COLO668 (cell line): ENCODE measurements around the gene KRT85.

Source experiments
- DNase-seq: peaks from one replicate; lab custom pipeline; 2025; ENCODE audit not compliant: unreplicated experiment; lab: John Stamatoyannopoulos, UW

The KRT85 gene

GRCh38 chr12:52369211-52369610, 1.9 kb upstream of the KRT85 start:
- DNase-seq, result no peak

- no peak for DNase-seq
Observed at GRCh38 chr12:52368508-52368907, 1.2 kb upstream of the KRT85 start.

GRCh38 chr12:52367876-52368275, 595 bp upstream of the KRT85 start:
- no peak for DNase-seq

DNA sequence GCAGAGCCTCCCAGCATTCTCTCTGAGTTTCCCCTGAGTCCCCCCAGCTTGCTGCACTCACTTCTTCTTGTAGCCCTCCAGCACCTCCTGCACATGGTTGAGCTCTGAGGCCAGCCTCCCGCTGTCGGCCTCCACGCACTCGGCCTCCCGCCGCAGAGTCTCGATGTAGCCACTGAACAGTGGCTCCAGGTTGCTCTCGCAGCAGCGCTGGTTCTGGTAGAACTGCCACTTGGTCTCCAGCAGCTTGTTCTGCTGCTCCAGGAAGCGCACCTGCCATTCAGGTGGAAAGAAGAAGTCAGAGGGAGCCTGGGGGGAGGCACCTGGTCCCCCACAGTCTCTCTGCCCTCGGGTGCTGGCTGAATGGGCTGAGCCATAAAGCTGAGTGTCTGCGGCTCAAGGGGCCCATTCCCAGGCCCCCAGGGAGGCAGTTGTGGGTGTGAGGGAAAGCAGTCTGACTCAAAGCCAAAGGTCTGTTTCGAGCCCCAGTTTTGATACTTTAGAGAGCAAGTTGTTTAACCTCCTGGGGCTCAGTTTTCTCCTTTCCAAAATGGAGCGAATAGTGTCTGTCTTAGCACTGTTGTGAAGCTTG, 2.3 kb downstream of the KRT85 start:
- no peak for DNase-seq

DNA sequence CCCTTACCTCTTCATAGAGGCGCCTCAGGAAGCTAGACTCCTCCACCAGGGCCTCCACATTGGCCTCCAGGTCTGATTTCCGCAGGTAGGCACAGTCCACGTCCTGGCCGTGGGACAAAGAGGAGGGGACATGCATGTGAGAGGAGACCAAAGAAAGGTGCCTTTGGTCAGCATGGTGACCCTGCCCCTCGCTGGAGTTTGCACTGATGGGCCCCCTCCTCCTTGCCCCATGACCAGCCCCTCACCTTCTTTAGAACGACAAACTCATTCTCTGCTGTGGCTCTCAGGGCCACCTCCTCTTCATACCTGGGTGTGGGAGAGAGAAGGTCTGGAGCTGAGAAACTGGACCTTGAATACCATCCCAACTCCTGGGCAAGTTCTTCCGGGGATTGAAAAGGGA, 3.2 kb downstream of the KRT85 start:
- DNase-seq, result no peak

DNA sequence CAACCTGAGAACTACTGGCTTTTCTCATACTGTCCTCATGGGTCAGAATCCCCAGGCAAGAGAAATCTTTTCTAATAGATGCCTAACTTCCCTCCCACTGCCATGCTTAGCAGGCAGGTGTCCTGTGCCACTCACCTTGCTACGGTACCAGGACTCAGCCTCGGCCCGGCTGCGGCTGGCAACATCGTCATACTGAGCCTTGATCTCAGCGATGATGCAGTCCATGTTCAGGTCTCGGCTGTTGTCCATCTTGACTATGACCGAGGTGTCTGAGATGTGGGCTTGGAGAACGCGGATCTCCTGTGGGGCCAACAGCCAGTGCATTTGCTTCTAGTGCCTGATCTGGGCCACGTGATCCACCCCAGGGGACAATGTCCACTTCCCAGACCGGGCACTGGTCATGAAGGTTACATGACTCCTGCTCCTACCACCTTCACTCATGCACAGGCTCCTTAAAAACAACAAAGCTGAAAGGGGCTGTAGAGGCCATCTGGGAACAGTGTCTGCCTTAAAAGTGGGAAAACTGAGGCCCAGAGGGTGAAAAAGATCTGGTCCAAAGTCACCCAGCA, 4.1 kb downstream of the KRT85 start:
- DNase-seq, result no peak

- DNase-seq, result no peak
Observed at GRCh38 chr12:52362118-52362726, 5.1 kb downstream of the KRT85 start.

DNA sequence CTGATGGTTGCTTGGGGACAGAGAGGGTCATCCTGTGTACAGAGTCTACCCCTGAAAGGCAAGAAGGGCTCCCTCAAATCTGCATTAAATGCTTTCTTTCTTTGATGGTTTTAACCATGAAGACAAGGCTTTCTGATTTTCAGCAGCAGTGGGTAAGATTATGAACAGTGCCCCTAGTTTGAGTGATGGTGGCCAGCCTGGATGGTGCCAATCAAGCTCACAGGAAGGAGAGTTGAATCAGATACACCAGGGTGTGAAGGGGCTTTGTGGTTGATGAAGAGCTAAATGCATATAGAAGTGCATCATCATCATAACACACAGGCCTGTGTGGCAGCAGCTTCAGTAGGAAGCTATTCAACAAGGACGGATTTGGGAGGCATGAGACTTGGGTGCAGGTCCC, 5.7 kb downstream of the KRT85 start:
- no peak for DNase-seq

DNA sequence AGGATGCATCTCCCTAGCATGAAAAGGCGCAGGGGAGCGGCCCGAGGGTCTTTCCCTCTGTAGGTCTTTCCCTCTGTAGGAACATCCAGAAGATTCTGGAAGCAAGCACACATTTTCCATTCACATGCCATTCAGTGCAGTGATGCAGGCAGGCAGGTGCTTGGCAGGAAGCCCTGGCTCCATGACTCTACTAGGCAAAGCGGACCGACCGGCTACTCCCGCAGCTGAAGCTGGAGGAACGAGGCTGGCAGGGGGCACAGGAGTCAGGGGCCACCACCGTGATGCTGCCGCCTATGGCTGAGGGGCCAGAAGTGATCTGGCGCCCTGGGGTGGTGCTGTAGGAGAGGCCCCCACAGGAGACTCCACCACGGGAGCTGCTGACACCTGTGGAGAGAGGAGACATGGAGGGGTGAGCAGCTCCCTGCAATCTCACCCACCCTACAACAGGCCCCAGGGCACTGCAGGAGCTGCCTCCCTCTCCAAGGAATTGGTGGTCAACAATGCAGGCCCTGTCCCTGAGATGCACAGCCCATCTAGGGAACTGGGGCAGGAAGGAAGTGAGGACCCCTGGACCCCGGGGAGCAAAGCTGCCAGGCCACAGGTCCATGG, 6.5 kb downstream of the KRT85 start:
- DNase-seq, result no peak

GRCh38 chr12:52360106-52360662, 7.1 kb downstream of the KRT85 start:
- DNase-seq, result no peak

GRCh38 chr12:52359621-52360061, 7.6 kb downstream of the KRT85 start:
- no peak for DNase-seq

- peak; percentile 12 for DNase-seq
Observed at GRCh38 chr12:52358575-52359350, 8.5 kb downstream of the KRT85 start.

GRCh38 chr12:52356762-52357580, 10.3 kb downstream of the KRT85 start:
- DNase-seq, result no peak

DNA sequence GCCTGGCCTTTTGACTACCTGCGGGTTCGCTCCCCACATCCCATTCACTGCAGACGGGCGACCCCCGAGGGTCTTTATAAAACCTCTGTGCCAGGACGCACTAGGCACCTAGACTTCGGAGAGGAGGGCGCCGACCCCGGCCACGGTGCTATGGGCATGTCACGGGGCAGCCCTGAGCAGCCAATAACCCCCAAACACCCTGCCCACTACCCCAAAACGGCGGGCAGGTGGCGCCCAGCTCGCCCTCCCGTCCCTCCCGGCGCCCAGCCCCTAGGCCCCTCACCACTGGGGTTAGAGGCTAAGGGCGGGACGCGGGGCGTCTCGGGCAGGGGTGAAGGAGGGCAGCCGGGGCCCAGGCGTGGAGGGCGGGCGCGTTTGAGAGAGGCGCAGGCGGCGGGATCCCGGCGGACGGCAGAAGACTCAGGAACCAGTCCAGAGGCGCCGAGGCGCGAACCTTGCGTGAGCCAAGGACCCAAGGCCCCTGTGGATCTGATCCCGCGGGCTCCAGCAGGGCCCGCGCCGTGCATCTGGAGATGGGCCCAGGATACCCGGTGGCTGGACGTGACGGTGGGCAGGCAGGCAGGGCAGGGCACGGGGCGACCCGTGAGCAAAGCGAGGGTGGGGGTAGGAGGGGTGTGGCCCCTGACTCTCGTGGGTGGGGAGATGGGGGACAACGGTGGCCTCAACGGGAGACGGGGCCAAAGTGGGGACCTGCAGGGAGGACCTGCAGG, 11.1 kb downstream of the KRT85 start:
- no peak for DNase-seq

- DNase-seq, result no peak
Observed at GRCh38 chr12:52355176-52355575, 12.1 kb downstream of the KRT85 start.

DNA sequence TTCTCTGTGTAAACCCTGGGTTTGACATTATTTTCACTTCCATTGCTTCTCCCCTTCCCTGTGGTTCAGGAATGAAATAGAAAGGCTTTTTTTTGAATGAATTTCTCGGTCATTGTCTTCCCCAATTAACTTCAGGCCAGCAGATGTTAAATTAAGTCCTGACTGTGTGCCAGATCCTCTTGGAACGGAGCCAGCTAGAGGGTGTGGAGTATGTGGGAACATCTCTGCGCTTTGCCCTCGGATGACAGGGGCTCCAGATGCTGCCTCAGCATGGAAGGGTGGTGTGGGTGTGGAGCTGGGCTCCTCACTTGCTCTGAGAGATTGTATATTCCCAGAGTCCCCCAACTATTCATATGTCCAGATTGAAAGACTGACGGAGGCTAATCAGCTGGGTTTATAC, 13.1 kb downstream of the KRT85 start:
- no peak for DNase-seq

DNA sequence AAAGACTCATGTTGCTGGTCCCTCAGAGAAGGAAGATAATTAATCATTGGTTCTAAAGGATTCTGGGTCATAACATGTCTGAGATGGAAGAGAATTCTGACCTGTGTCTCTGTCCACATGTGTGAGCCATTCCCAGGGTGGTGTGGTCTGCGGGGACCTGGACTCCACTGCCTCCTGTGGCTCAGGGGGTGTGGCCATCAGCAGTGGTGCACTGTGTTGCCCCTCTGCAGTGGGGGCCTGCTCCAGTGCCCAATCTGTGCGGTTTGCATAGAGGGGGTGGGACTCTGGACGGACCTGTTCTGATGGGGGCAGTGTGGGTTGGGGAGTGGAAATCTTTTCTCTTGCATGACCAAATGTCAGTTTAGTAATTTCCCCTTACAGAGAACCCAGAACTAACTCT, 13.5 kb downstream of the KRT85 start:
- no peak for DNase-seq

- DNase-seq, result no peak
Observed at GRCh38 chr12:52352951-52353350, 14.3 kb downstream of the KRT85 start.

DNA sequence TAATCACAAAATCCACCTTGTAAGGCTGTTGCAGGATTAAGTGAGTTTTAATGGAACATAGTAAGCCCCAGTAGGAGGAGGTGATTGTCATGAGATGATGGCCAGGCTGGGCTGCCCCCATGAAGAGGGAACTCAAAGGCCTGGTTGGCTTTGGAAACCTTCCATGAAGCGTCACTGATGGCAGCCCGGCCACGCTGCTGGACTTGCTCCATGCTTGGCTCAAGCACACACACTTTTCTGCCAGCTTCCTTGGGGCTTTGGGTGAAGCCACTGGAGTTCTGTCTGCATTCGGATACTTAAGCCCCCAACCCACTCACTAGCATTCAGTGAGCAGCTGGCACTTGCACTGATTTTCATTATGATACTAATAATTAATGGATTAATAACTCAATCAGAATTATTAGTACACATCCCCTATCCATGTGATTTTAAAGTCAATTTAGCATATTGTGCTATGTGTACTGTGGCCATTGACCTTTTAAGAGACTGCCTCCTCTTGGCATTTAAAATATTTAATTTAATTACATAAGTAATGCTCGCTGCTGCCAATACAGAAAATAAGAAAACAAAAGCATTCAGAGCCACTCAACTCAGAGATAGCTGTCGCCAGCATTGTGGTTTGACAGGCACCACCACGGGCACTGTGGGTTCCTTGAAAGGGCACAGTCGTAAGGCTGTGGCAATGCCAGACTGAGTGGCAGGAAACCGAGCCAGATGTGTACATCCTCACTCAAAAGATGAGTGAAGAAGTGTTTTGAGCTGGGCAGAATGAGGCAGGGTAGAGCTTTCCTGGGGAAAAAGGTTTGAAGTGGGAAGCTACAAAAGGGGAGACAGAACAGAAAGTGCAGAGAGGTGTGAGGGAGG, 15.9 kb downstream of the KRT85 start:
- DNase-seq, result no peak
